OCI-LY3 (cell line): Measurements from ENCODE around the gene KLHDC9.

Experiments
- EZH2phosphoT487 ChIP-seq: fragments of 200-600 bp; shearing (Covaris generic); IDR thresholded peaks from 2 replicates; pipeline ENCODE4 v1.6.1; 2018; ENCODE audit warnings: antibody characterized with exemption, mixed run types, low read depth
- TF ChIP-seq, protein P1 (sequence below): fragments of 200-600, 300-600 bp; sonication (generic); IDR thresholded peaks from 2 replicates; pipeline ENCODE4 v1.5.1; 2014; ENCODE audit warnings: antibody characterized with exemption, low read length, low read depth

DNA sequence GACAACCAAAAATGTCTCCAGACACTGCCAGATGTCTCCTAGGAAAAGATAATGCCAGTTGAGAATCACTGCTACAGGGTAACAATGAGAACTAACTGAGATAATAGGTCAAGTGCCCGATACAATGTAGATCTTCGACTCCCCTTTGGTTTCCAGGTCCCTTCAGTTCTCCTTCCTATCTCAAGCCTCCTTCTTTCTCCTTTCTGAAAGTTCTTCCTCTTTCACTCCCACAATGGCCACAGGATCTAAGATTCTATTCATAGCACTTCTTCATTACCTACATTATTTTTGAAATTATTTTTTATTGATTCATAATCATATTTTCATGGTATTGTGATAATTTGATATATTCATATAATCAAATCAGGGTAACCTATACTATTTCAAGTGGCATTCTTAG, 13.4 kb downstream of the KLHDC9 start:
- TF ChIP-seq, protein P1, sequence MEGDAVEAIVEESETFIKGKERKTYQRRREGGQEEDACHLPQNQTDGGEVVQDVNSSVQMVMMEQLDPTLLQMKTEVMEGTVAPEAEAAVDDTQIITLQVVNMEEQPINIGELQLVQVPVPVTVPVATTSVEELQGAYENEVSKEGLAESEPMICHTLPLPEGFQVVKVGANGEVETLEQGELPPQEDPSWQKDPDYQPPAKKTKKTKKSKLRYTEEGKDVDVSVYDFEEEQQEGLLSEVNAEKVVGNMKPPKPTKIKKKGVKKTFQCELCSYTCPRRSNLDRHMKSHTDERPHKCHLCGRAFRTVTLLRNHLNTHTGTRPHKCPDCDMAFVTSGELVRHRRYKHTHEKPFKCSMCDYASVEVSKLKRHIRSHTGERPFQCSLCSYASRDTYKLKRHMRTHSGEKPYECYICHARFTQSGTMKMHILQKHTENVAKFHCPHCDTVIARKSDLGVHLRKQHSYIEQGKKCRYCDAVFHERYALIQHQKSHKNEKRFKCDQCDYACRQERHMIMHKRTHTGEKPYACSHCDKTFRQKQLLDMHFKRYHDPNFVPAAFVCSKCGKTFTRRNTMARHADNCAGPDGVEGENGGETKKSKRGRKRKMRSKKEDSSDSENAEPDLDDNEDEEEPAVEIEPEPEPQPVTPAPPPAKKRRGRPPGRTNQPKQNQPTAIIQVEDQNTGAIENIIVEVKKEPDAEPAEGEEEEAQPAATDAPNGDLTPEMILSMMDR: no peak
- no peak for TF ChIP-seq EZH2phosphoT487
